ENCODE data around the gene TMEM141. TPM values are rescaled to one million over a fixed set of nuclear protein-coding genes. Genes with fewer than 3 reads are reported as not detected.
A peak's percentile ranks its signal among the peaks of the same experiment; 100 is the strongest.

Gene TMEM141
- total and polyA plus RNA-seq, 2 of the 8 experiments (the other 6 are each of a cell fraction or from before 2014, with no cell fraction given) = 51.1 to 137 TPM

DNA sequence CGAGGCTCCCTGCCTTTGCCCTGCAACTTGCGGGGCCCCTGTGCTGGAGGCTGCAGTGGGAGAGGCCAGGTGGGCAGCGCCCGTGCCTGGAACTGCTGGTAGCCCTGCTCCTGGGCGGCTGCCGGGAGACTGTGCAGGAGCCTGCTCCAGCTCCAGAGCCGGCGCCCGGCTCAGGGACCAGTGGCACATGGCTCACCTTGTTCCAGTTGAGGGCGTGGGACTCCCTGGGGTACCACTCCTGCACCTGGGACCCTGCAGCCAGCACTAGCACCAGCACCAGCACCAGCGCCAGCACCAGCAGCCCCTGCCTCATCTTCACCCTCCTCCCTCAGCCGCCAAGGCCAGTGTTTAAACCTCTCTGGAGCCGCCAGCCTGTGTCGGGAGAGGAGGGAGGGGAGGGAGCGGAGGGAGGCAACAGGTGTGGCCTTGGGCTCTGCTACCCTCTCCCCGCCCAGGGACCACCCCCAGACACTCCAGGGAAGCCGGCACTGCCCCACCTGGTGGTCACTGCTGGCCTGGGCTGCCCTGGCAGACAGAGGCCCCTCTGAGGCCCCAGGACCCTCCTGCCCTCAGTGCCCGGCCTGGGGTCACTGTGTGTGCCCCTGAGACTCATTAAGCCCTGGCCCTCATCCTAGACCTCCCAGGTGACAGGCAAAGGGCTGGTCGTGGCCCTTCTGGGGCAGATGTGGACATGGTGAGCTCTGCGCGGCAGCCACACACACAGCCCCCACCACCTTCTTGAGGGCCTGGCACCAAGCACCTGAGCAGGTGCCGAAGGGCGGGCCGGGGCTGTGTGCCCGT lies 48.4 kb upstream of the TMEM141 start, which contains the start of gene LCN10 (continued):
- TF ChIP-seq CBX5 (IDR thresholded peaks at IDR 0.05; ENCODE audit: low read depth, low read length) = no peak
- TF ChIP-seq TBP (IDR thresholded peaks at IDR 0.05; ENCODE audit: low read depth, low read length) = no peak
- TF ChIP-seq, protein P1, sequence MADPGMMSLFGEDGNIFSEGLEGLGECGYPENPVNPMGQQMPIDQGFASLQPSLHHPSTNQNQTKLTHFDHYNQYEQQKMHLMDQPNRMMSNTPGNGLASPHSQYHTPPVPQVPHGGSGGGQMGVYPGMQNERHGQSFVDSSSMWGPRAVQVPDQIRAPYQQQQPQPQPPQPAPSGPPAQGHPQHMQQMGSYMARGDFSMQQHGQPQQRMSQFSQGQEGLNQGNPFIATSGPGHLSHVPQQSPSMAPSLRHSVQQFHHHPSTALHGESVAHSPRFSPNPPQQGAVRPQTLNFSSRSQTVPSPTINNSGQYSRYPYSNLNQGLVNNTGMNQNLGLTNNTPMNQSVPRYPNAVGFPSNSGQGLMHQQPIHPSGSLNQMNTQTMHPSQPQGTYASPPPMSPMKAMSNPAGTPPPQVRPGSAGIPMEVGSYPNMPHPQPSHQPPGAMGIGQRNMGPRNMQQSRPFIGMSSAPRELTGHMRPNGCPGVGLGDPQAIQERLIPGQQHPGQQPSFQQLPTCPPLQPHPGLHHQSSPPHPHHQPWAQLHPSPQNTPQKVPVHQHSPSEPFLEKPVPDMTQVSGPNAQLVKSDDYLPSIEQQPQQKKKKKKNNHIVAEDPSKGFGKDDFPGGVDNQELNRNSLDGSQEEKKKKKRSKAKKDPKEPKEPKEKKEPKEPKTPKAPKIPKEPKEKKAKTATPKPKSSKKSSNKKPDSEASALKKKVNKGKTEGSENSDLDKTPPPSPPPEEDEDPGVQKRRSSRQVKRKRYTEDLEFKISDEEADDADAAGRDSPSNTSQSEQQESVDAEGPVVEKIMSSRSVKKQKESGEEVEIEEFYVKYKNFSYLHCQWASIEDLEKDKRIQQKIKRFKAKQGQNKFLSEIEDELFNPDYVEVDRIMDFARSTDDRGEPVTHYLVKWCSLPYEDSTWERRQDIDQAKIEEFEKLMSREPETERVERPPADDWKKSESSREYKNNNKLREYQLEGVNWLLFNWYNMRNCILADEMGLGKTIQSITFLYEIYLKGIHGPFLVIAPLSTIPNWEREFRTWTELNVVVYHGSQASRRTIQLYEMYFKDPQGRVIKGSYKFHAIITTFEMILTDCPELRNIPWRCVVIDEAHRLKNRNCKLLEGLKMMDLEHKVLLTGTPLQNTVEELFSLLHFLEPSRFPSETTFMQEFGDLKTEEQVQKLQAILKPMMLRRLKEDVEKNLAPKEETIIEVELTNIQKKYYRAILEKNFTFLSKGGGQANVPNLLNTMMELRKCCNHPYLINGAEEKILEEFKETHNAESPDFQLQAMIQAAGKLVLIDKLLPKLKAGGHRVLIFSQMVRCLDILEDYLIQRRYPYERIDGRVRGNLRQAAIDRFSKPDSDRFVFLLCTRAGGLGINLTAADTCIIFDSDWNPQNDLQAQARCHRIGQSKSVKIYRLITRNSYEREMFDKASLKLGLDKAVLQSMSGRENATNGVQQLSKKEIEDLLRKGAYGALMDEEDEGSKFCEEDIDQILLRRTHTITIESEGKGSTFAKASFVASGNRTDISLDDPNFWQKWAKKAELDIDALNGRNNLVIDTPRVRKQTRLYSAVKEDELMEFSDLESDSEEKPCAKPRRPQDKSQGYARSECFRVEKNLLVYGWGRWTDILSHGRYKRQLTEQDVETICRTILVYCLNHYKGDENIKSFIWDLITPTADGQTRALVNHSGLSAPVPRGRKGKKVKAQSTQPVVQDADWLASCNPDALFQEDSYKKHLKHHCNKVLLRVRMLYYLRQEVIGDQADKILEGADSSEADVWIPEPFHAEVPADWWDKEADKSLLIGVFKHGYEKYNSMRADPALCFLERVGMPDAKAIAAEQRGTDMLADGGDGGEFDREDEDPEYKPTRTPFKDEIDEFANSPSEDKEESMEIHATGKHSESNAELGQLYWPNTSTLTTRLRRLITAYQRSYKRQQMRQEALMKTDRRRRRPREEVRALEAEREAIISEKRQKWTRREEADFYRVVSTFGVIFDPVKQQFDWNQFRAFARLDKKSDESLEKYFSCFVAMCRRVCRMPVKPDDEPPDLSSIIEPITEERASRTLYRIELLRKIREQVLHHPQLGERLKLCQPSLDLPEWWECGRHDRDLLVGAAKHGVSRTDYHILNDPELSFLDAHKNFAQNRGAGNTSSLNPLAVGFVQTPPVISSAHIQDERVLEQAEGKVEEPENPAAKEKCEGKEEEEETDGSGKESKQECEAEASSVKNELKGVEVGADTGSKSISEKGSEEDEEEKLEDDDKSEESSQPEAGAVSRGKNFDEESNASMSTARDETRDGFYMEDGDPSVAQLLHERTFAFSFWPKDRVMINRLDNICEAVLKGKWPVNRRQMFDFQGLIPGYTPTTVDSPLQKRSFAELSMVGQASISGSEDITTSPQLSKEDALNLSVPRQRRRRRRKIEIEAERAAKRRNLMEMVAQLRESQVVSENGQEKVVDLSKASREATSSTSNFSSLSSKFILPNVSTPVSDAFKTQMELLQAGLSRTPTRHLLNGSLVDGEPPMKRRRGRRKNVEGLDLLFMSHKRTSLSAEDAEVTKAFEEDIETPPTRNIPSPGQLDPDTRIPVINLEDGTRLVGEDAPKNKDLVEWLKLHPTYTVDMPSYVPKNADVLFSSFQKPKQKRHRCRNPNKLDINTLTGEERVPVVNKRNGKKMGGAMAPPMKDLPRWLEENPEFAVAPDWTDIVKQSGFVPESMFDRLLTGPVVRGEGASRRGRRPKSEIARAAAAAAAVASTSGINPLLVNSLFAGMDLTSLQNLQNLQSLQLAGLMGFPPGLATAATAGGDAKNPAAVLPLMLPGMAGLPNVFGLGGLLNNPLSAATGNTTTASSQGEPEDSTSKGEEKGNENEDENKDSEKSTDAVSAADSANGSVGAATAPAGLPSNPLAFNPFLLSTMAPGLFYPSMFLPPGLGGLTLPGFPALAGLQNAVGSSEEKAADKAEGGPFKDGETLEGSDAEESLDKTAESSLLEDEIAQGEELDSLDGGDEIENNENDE (IDR thresholded peaks at IDR 0.05; ENCODE audit: insufficient replicate concordance, low read length) = no peak
- TF ChIP-seq CTCF (IDR thresholded peaks at IDR 0.05; ENCODE audit: control extremely low read depth in 1 of 3, insufficient read depth in 1 of 3, low read depth in 1 of 3, low read length in 3 of 3) = peak in 2 of 3 experiments; percentile 58 to 72; a peak in 3 of 4 replicates
- TF ChIP-seq KDM5A (IDR thresholded peaks at IDR 0.05; ENCODE audit: low read length) = no peak
- TF ChIP-seq EP300 (IDR thresholded peaks at IDR 0.05; ENCODE audit: borderline replicate concordance in 1 of 2, low read depth in 2 of 2, low read length in 2 of 2) = no peak

All from H1 (cell line).